ENCODE data around the gene YIF1B.
"Not testable (repeated sequence)": the region's sequence is repeated elsewhere in the genome, so short reads cannot be mapped to it uniquely, and the experiment has no call there.

Gene YIF1B

DNA sequence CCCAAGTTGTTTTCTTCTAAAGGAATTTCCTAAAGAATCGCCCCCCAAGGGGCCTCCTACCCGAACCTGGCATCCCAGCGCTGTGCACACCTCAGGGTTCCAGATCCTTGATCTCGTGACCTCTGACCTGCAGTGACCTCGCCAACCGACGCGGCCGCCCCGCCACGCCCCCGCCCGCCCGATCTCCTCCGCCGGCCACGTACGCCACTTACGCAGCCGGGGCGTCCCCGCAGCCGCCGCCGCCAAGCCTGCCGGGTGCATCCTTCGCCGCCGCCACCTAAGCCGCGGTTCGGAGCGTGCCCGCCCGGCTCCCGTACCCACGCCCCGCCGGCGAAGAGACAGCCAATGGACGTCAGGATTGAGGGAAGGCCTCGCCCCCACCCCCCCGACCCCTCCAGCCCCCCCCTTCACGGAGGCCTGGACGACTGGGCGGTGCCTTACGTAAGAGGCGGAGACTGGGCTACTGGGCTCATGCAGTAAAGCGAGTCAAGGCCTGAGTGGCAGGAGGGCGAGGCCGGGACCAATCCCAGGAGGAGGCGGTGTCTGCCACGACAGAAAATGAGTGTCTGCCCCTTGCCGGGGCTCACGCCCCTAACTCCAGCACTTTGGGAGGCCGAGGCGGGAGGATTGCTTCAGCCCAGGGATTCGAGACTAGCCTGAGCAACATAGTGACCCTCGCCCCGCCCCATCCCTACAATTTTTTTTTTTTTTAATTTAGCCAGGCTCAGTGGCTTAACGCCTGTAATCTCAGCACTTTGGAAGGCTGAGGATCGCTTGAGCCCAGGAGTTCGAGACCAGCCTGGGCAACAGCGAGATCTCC, at the start of gene YIF1B:
Gene YIF1B, minus strand, starts transcription at position 291 of the 820 bp plus-strand sequence. Its CDS starts 30 bp downstream, at position 261.
- peak; percentile 95 for DNase-seq

- not testable (repeated sequence) for DNase-seq
These were observed 47.4 kb upstream of the YIF1B start for GRCh38 chr19:38362946-38363688.

DNA sequence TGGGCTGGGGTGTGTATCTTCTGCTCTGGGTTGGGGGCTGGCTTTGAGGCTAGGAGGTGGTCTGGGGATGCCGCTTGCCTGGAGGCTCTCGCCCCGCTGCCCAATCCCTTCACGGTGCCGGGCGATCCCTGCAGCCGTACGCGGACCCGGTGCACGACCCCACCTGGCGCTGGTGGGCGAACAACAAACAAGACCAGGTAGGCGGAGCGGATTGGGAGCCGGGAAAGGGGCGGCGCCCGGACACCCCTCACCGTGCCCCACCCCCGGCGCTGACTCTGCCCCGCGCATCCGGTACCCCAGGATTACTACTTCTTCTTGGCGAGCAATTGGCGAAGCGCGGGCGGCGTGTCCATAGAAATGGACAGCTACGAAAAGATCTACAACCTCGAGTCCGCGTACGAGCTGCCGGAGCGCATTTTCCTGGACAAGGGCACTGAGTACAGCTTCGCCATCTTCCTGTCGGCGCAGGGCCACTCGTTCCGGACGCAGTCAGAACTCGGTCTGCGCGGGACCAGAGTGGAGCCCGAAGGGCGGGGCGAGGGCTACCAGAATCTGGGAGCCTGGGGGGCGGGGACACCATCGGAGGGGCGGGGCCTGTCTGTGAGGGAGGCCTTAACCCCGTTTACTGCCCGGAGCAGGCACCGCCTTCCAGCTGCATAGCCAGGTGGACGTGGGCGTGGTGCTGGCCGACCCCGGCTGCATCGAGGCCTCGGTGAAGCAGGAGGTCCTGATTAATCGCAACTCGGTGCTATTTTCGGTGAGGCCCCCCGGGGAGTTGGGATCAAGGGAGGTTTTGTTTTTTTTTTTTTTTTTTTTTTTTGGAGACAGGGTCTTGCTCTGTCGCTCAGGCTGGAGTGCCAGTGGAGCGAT, 46.6 kb upstream of the YIF1B start:
- DNase-seq: peak; percentile 78

DNA sequence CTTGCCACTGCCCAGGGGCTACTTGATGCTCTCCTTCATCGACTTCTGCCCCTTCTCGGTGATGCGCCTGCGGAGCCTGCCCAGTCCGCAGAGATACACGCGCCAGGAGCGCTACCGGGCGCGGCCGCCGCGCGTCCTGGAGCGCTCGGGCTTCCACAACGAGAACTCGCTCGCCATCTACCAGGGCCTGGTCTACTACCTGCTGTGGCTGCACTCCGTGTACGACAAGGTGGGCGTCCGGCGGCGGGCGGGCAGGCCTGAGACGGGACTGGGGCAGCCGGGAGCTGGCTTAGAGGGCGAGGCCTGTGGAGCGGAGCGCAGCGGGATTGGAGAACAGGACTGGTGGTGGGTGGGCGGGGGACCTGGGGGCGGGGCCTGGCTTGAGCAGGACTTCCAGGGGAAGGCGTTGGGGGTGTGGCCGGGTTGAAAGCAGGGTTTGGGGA, 45.9 kb upstream of the YIF1B start:
- peak; percentile 85 for DNase-seq

GRCh38 chr19:38360839-38361631, 45.3 kb upstream of the YIF1B start:
- DNase-seq: no peak

DNA sequence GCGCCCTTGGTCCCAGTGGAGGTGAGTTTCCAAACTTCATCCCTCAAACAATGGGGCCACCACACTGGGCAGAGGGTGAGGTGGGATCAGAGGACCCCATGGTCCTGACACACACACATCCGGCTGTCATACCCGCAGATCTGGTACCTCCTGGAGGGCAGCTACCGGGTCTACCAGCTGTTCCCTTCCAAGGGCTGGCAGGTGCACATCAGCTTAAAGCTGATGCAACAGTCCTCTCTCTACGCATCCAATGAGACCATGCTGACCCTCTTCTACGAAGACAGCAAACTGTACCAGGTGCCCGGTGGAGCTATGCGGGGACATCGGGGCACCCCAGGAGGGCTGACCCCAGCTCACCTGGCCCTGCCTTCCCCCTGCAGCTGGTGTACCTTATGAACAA, 44.6 kb upstream of the YIF1B start:
- peak; percentile 33 for DNase-seq

GRCh38 chr19:38359242-38360021, 43.7 kb upstream of the YIF1B start:
- no peak for DNase-seq

- no peak for DNase-seq
These were observed 42.3 kb upstream of the YIF1B start for GRCh38 chr19:38358071-38358470.

DNA sequence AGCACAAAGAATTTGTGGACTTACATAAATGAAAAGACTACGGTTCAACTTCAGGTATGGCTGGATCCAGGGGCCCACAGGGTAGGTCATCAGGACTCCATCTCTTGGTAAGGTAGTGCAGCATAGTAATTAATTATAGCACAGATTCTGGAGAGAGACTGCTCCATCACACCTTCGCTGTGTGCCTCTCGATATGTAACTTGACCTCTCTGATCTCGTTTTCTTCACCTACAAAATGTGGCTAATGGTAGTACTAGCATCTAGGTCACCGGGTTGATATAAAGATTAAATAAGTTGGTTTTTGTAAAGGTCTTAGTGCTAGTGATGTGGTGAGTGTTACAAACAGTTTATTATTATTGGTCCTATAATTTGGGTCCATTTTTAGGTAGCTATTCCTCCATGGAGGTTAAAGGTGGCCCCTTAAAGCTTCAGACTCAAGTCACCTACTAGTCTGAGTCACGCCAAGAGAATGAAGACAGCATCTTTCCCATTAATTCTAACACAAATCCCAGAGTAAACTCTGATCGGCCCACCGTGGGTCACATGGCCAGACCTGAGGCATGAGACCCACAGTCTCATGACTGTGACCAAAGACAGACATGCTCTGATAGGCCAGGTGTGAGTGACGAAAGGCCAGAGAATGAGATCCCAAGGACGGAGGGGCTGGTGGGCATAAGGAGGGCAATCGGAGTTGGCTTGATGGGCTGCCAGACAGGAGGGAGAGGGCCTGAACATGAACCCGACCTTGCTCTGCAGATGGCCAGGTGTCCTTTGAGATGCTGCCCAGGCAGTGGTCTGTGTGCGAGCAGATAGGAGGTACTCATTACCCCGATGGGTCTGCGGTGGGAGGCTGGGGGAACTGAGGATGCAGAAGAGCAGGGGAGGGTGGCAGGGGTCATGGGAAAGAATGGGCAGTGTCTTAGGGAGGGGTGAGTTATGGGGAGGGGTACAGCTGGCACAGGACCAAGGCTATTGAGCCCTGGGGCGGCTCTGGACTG, 40.3 kb upstream of the YIF1B start:
- no peak for DNase-seq

GRCh38 chr19:38352611-38353010, 36.9 kb upstream of the YIF1B start:
- DNase-seq: no peak

- DNase-seq: no peak
These were observed 36.2 kb upstream of the YIF1B start for GRCh38 chr19:38351865-38352395.

DNA sequence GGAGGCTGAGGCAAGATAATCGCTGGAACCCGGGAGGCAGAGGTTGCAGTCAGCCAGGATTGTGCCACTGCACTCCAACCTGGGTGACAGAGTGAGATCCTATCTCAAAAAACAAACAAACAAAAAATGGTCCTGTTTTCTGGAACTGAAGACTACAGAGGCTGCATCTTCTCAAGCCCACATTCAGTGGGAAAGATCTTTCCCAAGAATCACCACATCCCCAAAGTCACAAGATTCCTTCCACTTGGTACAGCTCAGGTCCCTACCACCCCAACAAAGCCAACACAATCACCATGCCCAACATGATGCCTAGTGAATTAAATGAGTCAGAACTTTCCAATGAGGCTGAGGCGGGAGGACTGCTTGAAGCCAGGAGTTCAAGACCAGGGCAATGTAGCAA, 35.1 kb upstream of the YIF1B start:
- no peak for DNase-seq

DNA sequence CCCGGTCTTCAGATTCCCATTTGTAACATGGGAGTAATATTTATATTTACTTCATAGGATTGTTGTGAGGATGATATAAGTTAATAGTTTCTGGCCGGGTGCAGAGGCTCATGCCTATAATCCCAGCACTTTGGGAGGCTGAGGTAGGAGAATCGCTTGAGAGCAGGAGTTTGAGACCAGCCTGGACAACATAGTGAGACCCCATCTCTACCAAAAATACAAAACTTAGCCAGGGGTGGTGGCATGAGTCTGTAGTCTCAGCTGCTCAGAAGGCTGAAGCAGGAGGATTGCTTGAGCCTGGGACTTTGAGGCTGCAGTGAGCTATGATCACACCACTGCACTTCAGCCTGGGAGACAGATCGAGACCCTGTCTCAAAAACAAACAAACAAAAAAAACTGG, 31.1 kb upstream of the YIF1B start:
- no peak for DNase-seq

- DNase-seq: no peak
These were observed 25.2 kb upstream of the YIF1B start for GRCh38 chr19:38340927-38341326.

DNA sequence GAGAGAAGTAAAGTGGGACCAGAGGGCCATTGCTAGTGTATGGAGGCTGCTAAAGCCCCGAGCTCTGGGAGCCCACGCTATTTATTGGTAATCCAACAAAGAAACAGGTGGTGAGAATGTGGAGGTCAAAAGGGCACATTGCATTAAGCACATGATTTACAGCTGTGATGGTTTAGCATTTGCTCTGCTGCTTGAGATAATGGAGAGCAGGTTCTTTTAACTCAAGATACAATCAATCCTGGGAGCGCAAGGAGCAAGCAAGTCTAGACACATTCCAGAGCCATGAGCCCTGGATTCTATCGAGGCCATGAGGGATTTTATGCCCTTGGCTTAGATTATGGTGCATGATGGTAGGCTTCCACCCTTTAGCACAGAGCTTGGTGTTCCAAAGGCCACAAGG, 23.3 kb upstream of the YIF1B start:
- DNase-seq: not testable (repeated sequence)

DNA sequence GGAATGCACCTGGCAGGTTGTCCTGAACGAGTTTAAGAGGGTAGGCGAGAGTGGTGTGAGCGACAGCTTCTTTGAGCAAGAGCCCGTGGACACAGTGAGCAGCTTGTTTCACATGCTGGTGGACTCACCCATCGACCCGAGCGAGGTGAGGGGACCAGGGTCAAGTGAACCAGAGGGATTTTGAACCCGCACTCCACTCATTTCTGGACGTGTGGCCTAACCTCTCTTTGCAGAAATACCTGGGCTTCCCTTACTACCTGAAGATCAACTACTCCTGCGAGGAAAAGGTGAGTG, 21.6 kb upstream of the YIF1B start:
- no peak for DNase-seq

DNA sequence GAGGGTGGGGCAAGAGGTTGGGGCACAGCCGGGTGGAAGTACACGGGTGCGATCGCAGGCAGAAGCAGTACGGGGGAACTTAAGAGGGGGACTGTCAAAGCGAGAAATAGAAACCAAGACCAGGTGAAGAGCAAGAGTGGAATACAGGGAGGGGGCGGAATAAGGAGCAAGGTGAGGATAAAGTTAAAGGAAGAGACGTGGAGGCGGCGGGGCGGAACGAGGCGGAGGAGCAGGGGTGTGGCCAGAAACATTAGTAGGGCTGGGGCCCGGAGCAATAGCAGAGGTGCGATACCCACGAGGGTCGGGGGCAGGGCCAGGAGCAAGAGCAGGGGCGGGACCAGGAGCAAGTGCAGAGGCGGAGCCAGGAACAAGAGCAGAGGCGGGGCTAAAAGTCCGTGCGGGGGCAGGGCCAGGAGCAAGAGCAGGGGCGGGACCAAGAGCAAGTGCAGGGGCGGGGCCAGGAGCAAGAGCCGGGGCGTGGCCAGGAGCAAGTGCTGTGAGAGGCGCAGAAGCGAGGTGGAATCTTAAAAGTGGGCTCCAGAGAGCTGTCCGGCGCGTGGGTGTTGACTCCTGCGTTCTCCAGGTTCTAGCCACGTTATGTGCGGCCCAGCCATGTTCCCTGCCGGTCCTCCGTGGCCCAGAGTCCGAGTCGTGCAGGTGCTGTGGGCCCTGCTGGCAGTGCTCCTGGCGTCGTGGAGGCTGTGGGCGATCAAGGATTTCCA, 21.1 kb upstream of the YIF1B start:
- DNase-seq: peak; percentile 89

DNA sequence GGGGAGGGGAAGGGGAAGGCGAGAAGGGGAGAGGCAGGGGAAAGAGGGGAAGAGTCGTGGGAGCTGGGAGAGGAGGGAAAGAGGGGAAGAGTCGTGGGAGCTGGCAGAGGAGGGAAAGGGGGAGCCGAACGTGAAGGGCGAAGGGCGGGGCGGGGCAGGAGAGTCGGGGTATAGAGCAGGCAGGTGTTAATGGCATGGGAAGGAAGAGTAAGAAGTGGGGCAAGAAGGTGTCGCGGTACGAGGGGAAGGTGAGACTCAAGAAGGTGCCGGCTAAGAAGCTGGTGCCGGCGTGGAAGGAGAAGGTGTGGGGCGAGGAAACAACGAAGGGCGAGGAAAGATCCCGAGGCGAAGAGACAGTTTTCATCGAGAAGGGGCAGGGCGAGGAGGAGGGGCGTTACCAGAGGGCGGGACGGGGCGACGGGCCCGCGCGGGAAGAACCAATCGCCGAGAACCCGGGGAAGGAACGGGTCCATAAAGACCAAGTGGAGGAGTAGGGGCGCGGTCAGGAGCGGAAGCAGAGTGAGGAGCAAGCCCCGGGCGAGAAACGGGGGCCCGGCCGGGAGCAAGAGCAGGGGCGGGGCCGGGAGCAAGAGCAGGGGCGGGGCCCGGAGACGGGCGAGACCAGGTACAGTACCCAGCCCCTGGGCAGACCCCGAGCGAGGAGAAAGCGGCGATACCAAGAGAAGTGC, 20.3 kb upstream of the YIF1B start:
- peak; percentile 92 for DNase-seq

- no peak for DNase-seq
These were observed 17.5 kb upstream of the YIF1B start for GRCh38 chr19:38333245-38333644.
